Panc1 (cell line): ENCODE data around the gene OR4D1. TPM values are rescaled to one million over a fixed set of nuclear protein-coding genes. Genes with fewer than 3 reads are reported as not detected.
A peak's percentile ranks its signal among the peaks of the same experiment; 100 is the strongest.

Experiments
- ATAC-seq: fragments of 200-7000 bp; cut with Tn5 transposase; 2 replicates; pipeline ENCODE4 v1.9.1; 2020; ENCODE audit warnings: mild to moderate bottlenecking, moderate library complexity
- BruUV-seq: library from RNA; stranded (reverse); fragments of 400-500 nt; replicated peaks from 2 replicates; lab custom pipeline; 2021; lab: Mats Ljungman, UMichigan
- CTCF ChIA-PET: fragments of 300-600 bp; sonication (Branson Sonifier 250); formaldehyde crosslinking; loops from one replicate; lab custom pipeline; 2022; ENCODE audit warnings: antibody characterized with exemption; lab: Charles Lee
- POLR2A ChIA-PET: fragments of 300-600 bp; sonication (Branson Sonifier 250); formaldehyde crosslinking; loops from one replicate; lab custom pipeline; 2022; ENCODE audit warnings: antibody characterized with exemption; lab: Charles Lee
- DNase-seq: peaks from one replicate; pipeline ENCODE4 v3.0.0-alpha.2; 2010; ENCODE audit warnings: low read depth, low spot score
- H3K27ac ChIP-seq: 2 replicates; pipeline ENCODE4 v1.5.1; 2011; ENCODE audit warnings: mild to moderate bottlenecking, low read length, inconsistent platforms
- H3K27me3 ChIP-seq: fragments of 200-500 bp; sonication (Bioruptor generic); 2 replicates; pipeline ENCODE4 v1.6.0; 2014; ENCODE audit warnings: low read length, inconsistent platforms; ENCODE audit not compliant: control insufficient read depth, insufficient read depth
- H3K36me3 ChIP-seq: fragments of 200-500 bp; sonication (Bioruptor generic); 2 replicates; pipeline ENCODE4 v1.5.1; 2014; ENCODE audit warnings: inconsistent platforms, mild to moderate bottlenecking, low read length, moderate library complexity; ENCODE audit not compliant: control insufficient read depth, insufficient read depth
- H3K4me1 ChIP-seq: 2 replicates; pipeline ENCODE4 v1.5.1; 2011; ENCODE audit warnings: inconsistent platforms, mild to moderate bottlenecking, low read length, moderate library complexity; ENCODE audit not compliant: control insufficient read depth, insufficient read depth
- H3K4me3 ChIP-seq, 2 experiments: 2 replicates each; pipeline ENCODE4 v1.5.1; 2011 to 2012; ENCODE audit warnings: low read depth in 2 of 2, low read length in 2 of 2, mild to moderate bottlenecking in 2 of 2, inconsistent platforms in 1 of 2, moderate library complexity in 1 of 2
- H3K9me3 ChIP-seq: fragments of 200-500 bp; sonication (Bioruptor generic); 2 replicates; pipeline ENCODE4 v1.5.1; 2014; ENCODE audit warnings: low read depth, mild to moderate bottlenecking, inconsistent platforms, low read length, moderate library complexity; ENCODE audit not compliant: control insufficient read depth, insufficient read depth
- POLR2AphosphoS5 ChIP-seq: IDR thresholded peaks from 2 replicates; pipeline ENCODE4 v1.6.1; 2012; ENCODE audit warnings: mild to moderate bottlenecking, low read depth, low read length, moderate library complexity
- SIN3A ChIP-seq: IDR thresholded peaks from 2 replicates; pipeline ENCODE4 v1.6.1; 2012; ENCODE audit warnings: low read depth, mild to moderate bottlenecking, low read length, moderate library complexity, borderline replicate concordance; ENCODE audit not compliant: insufficient read depth
- TCF7L2 ChIP-seq: IDR thresholded peaks from 2 replicates; pipeline ENCODE4 v1.6.1; 2011; ENCODE audit warnings: mild to moderate bottlenecking, low read depth, low read length, inconsistent platforms
- in situ Hi-C: cut with HindIII; loops from 2 replicates; pipeline ENCODE4 v1.10.0; 2016; ENCODE audit warnings: low sequenced_read_pairs, low pct_unique_long_range_greater_than_20kb
- intact Hi-C: fragments of 100-400 bp; cut with micrococcal nuclease; formaldehyde crosslinking; loops from one replicate; pipeline ENCODE4 v1.10.0; 2022; ENCODE audit not compliant: unreplicated experiment
- total RNA-seq: library from RNA; stranded (reverse); gene quantifications from one replicate; pipeline ENCODE4 v1.2.1, GENCODE V29; 2021; ENCODE audit not compliant: unreplicated experiment
- TF ChIP-seq, protein P1 (sequence below), 2 experiments: IDR thresholded peaks; 2 replicates each; pipeline ENCODE4 v1.6.1; 2011 to 2012; ENCODE audit warnings: low read depth in 2 of 2, control low read depth in 1 of 2, low read length in 1 of 2, mild to moderate bottlenecking in 1 of 2, moderate library complexity in 1 of 2; ENCODE audit not compliant: insufficient read depth in 1 of 2
- TF ChIP-seq, protein P2 (sequence below): fragments of 450-650 bp; IDR thresholded peaks from 2 replicates; pipeline ENCODE4 v1.5.1; 2017; ENCODE audit warnings: mild to moderate bottlenecking

Gene OR4D1
- total RNA-seq, 1 experiment from 2014 or later, result 0.05 TPM

DNA sequence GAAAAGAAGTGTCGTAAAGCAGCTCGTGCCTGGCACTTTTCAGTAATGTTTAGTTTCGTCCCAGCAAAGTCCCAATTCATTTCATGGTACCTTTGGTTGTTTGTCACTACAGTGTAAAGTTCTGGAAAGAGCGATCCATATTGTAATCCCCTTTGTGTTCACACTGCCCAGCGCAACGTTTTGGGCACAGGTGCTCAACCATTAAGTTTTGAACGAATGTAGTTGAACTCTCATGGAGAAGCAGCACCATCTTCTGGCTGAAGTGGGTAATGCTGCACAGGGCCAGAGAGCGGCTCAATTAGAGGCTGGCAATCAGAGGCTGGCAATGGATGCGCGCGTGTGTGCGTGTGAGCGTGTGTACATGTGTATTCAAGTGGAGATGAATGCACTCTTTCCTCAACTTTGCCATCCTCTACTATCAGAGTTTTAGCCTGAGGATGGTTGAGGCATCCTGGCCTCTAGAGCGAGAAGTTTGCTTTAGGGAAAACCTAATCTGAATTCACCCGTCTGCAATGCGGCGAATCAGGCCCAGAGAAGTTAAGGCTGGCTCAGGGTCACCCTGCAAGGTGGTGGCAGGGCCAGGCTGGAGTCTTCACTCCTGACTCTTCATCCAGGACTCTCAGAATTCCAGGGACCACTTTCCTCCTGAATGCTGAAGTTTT, 35.1 kb upstream of the OR4D1 start:
- ATAC-seq (peak; percentile 88), DNase-seq (peak; percentile 70)
- POLR2A ChIA-PET, result interaction anchor here (1.2 to 1.5 kb wide), 2 partner anchors 106 to 113 kb away, joined by 5 read pairs; partner anchors contain the start of gene SRSF1
- no peaks in the 10 kb centered on the region for H3K4me1 ChIP-seq
- no peak overlapping the region for H3K4me3 ChIP-seq
- no TSS peak for BruUV-seq
- in situ Hi-C loops, result no loop called here
- intact Hi-C loops, result loop anchor here (2.0 to 10.0 kb wide), 3 partner anchors 106 to 518 kb away; partner anchors contain the start of gene SRSF1
- H3K36me3 ChIP-seq, result no peaks in the 10 kb centered on the region
- CTCF ChIA-PET, result interaction anchor here (0.6 to 1.0 kb wide), 4 partner anchors 114 to 258 kb away, joined by 3 to 15 read pairs (median 6); no protein-coding TSS in a partner anchor
- no peaks in the 10 kb centered on the region for H3K9me3 ChIP-seq
- H3K27ac ChIP-seq, result no peak overlapping the region
- H3K27me3 ChIP-seq, result no peaks in the 10 kb centered on the region
- TF ChIP-seq, protein P1, sequence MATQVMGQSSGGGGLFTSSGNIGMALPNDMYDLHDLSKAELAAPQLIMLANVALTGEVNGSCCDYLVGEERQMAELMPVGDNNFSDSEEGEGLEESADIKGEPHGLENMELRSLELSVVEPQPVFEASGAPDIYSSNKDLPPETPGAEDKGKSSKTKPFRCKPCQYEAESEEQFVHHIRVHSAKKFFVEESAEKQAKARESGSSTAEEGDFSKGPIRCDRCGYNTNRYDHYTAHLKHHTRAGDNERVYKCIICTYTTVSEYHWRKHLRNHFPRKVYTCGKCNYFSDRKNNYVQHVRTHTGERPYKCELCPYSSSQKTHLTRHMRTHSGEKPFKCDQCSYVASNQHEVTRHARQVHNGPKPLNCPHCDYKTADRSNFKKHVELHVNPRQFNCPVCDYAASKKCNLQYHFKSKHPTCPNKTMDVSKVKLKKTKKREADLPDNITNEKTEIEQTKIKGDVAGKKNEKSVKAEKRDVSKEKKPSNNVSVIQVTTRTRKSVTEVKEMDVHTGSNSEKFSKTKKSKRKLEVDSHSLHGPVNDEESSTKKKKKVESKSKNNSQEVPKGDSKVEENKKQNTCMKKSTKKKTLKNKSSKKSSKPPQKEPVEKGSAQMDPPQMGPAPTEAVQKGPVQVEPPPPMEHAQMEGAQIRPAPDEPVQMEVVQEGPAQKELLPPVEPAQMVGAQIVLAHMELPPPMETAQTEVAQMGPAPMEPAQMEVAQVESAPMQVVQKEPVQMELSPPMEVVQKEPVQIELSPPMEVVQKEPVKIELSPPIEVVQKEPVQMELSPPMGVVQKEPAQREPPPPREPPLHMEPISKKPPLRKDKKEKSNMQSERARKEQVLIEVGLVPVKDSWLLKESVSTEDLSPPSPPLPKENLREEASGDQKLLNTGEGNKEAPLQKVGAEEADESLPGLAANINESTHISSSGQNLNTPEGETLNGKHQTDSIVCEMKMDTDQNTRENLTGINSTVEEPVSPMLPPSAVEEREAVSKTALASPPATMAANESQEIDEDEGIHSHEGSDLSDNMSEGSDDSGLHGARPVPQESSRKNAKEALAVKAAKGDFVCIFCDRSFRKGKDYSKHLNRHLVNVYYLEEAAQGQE (IDR thresholded peaks at IDR 0.05; ENCODE audit: insufficient read depth in 1 of 2, low read depth in 2 of 2, low read length in 1 of 2), result peak in 1 of 2 experiments; percentile 64; a peak in 1 of 4 replicates
- no peak for TF ChIP-seq POLR2AphosphoS5
- TF ChIP-seq, protein P2, sequence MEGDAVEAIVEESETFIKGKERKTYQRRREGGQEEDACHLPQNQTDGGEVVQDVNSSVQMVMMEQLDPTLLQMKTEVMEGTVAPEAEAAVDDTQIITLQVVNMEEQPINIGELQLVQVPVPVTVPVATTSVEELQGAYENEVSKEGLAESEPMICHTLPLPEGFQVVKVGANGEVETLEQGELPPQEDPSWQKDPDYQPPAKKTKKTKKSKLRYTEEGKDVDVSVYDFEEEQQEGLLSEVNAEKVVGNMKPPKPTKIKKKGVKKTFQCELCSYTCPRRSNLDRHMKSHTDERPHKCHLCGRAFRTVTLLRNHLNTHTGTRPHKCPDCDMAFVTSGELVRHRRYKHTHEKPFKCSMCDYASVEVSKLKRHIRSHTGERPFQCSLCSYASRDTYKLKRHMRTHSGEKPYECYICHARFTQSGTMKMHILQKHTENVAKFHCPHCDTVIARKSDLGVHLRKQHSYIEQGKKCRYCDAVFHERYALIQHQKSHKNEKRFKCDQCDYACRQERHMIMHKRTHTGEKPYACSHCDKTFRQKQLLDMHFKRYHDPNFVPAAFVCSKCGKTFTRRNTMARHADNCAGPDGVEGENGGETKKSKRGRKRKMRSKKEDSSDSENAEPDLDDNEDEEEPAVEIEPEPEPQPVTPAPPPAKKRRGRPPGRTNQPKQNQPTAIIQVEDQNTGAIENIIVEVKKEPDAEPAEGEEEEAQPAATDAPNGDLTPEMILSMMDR, result peak; percentile 97

DNA sequence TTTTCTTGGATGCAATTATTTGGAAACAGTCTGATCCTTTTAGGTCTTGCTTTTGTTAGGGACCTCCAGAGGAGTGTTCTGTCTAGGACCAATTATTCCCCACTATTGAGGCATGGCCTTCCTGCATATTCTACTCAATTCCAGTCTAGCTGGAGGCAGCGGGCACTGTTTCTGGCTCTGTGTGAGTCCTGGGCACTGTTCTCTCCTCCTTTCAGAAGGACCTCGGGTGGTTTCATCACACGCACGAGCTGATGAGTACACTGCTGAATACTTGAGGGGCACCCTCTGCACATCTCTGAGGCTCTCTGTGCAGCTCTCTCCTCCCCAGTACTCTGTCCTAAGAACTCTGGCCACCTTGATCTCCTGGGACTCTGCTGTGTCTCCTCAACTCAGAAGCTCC, 34.2 kb upstream of the OR4D1 start:
- Histone ChIP-seq H3K4me3 (no peak overlapping the region), H3K27ac (no peak overlapping the region), H3K4me1 (no peaks in the 10 kb centered on the region), H3K36me3 (no peaks in the 10 kb centered on the region), H3K27me3 (peaks cover 1% of the 10 kb centered on the region; the same call in 1 of the 2 replicates), H3K9me3 (no peaks in the 10 kb centered on the region)
- in situ Hi-C loops, result no loop called here
- TF ChIP-seq, protein P2, result no peak
- TF ChIP-seq POLR2AphosphoS5 (no peak), TCF7L2 (no peak), SIN3A (no peak)
- TF ChIP-seq, protein P1 (IDR thresholded peaks at IDR 0.05; ENCODE audit: insufficient read depth in 1 of 2, low read depth in 2 of 2, low read length in 1 of 2), result no peak
- ATAC-seq, result peak; percentile 39
- POLR2A ChIA-PET, result interaction anchor here (0.5 to 1.5 kb wide), 4 partner anchors 50 to 112 kb away, joined by 3 to 6 read pairs (median 4); partner anchors contain the start of gene SRSF1
- DNase-seq, result no peak
- CTCF ChIA-PET, result interaction anchor here (1.0 kb wide), 1 partner anchor 254 kb away, joined by 6 read pairs; no protein-coding TSS in a partner anchor
- no TSS peak for BruUV-seq
- intact Hi-C loops, result loop anchor here (2.0 to 10.0 kb wide), 3 partner anchors 107 to 519 kb away; partner anchors contain the start of gene SRSF1
